GM12892 (cell line): Measurements from ENCODE around the gene CBS.

Experiments used
- POLR2A ChIP-seq: IDR thresholded peaks from 2 replicates; pipeline ENCODE4 v1.6.1; 2011; ENCODE audit warnings: low read depth, low read length, control low read depth
- TAF1 ChIP-seq: IDR thresholded peaks from 2 replicates; pipeline ENCODE4 v1.6.1; 2011; ENCODE audit warnings: low read depth, mild to moderate bottlenecking, control low read depth, low read length, borderline replicate concordance

- TF ChIP-seq POLR2A = no peak
- no peak for TF ChIP-seq TAF1
Observed at GRCh38 chr21:43015906-43016540, 59.6 kb downstream of the CBS start.
